ENCODE measurements around the gene MOB3B.

Gene MOB3B

DNA sequence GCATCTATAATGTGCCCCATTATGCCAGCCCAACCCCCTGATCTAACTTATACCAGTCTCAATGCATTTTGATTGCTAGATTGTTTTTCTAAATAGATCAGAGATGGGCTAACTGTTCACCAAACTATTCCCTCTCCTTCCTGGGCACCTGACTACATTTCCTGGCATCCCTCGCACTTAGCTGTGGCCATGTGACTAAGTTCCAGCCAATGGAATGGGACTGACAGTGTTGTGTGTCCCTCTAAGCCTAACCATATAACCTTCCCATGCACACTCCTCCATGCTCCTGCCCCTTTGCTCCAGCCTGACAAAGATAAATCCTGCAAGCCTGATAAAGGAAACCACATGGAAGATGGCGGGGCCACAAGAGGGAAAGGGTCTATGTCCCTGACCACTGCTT lies 17.8 kb downstream of the MOB3B start:
- H3K4me2 ChIP-seq (ENCODE audit: insufficient read depth, low read length, poor library complexity, severe bottlenecking) = no peak overlapping the region

DNA sequence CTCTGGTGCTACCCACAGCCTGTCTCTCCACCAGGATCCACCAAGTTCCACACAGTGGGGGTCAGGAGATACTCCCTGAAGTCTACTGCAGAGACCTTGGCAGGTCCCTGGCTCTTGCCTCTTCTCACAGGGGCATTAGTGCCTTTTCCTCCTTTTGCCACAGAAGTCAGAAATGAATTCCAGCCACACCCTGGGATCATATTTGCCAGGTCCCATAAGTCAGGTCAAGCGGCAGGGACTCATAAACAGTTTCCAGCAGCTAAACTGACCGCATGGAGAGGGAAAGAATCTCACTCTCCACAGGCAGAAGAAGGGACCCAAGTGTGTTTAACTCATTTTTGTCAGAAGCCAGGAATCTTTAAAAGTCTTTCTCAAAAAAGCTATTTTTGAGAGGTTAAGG lies 18.8 kb downstream of the MOB3B start:
- Histone ChIP-seq H4K91ac (ENCODE audit: low read depth, low read length, poor library complexity) (no peak overlapping the region), H3K27ac (replicated peaks; ENCODE audit: low read length) (no peak overlapping the region), H3K18ac (ENCODE audit: low read length) (no peak overlapping the region), H3K9me3 (replicated peaks in 1 of 2; ENCODE audit: control insufficient read depth in 2 of 2, insufficient read depth in 1 of 2, low read depth in 1 of 2, low read length in 2 of 2) (peaks cover 1 to 2% of the 10 kb centered on the region in 2 donors), H3K9ac (ENCODE audit: low read depth, low read length, poor library complexity) (no peak overlapping the region), H2BK15ac (ENCODE audit: low read length) (no peak overlapping the region), H2AFZ (ENCODE audit: low read length) (no peak overlapping the region), H2BK12ac (ENCODE audit: low read length) (no peak overlapping the region), H3K4me3 (ENCODE audit: low read length in 2 of 2) (no peak overlapping the region), H2BK5ac (ENCODE audit: low read length) (no peak overlapping the region), H2BK120ac (ENCODE audit: low read depth, low read length) (no peak overlapping the region), H3K36me3 (replicated peaks in 1 of 2; ENCODE audit: control insufficient read depth in 2 of 2, insufficient read depth in 2 of 2, low read length in 2 of 2) (peaks cover 3 to 16% of the 10 kb centered on the region in 2 donors), H3K14ac (ENCODE audit: low read length) (no peak overlapping the region), H3K23ac (ENCODE audit: low read depth, low read length, poor library complexity) (no peak overlapping the region), H3K4ac (ENCODE audit: low read length) (no peak overlapping the region), H4K8ac (ENCODE audit: low read depth, low read length) (no peak overlapping the region), H3K4me2 (ENCODE audit: insufficient read depth, low read length, poor library complexity, severe bottlenecking) (no peak overlapping the region), H3K27me3 (ENCODE audit: control insufficient read depth in 3 of 3, insufficient read depth in 3 of 3, low read depth in 1 of 3, low read length in 3 of 3) (no peaks in the 10 kb centered on the region), H2AK5ac (ENCODE audit: low read depth, low read length) (no peak overlapping the region), H3K4me1 (ENCODE audit: control insufficient read depth in 2 of 2, insufficient read depth in 1 of 2, low read depth in 1 of 2, low read length in 2 of 2) (peaks cover 0 to 3% of the 10 kb centered on the region in 2 donors), H3K79me1 (ENCODE audit: low read depth, low read length) (peaks cover 5% of the 10 kb centered on the region)
- no CpG with 5 or more reads among the region's 2 CpGs for WGBS, 2 donors (ENCODE audit: extremely low coverage in 2 of 2, insufficient read length in 2 of 2, insufficient replicate concordance in 1 of 2)
- no peak for DNase-seq (ENCODE audit: low spot score)

More for the DNA sequence above, 17.8 kb downstream of the MOB3B start:
- Histone ChIP-seq H3K4ac (ENCODE audit: low read length) (peak overlapping the region; percentile 43), H3K79me1 (ENCODE audit: low read depth, low read length) (peaks cover 5% of the 10 kb centered on the region), H3K9me3 (replicated peaks in 1 of 2; ENCODE audit: control insufficient read depth in 2 of 2, insufficient read depth in 1 of 2, low read depth in 1 of 2, low read length in 2 of 2) (peaks cover 1 to 2% of the 10 kb centered on the region in 2 donors), H2AK5ac (ENCODE audit: low read depth, low read length) (no peak overlapping the region), H2AFZ (ENCODE audit: low read length) (no peak overlapping the region), H4K8ac (ENCODE audit: low read depth, low read length) (no peak overlapping the region), H2BK120ac (ENCODE audit: low read depth, low read length) (no peak overlapping the region), H2BK5ac (ENCODE audit: low read length) (no peak overlapping the region), H3K4me3 (ENCODE audit: low read length in 2 of 2) (no peak overlapping the region), H3K36me3 (replicated peaks in 1 of 2; ENCODE audit: control insufficient read depth in 2 of 2, insufficient read depth in 2 of 2, low read length in 2 of 2) (peaks cover 5 to 21% of the 10 kb centered on the region in 2 donors), H3K23ac (ENCODE audit: low read depth, low read length, poor library complexity) (no peak overlapping the region), H2BK15ac (ENCODE audit: low read length) (no peak overlapping the region), H3K18ac (ENCODE audit: low read length) (no peak overlapping the region), H3K9ac (ENCODE audit: low read depth, low read length, poor library complexity) (no peak overlapping the region), H2BK12ac (ENCODE audit: low read length) (no peak overlapping the region), H4K91ac (ENCODE audit: low read depth, low read length, poor library complexity) (peak overlapping the region; percentile 42), H3K14ac (ENCODE audit: low read length) (no peak overlapping the region), H3K27ac (replicated peaks; ENCODE audit: low read length) (no peak overlapping the region), H3K4me1 (ENCODE audit: control insufficient read depth in 2 of 2, insufficient read depth in 1 of 2, low read depth in 1 of 2, low read length in 2 of 2) (peaks cover 0 to 3% of the 10 kb centered on the region in 2 donors), H3K27me3 (ENCODE audit: control insufficient read depth in 3 of 3, insufficient read depth in 3 of 3, low read depth in 1 of 3, low read length in 3 of 3) (no peaks in the 10 kb centered on the region)
- no CpG with 5 or more reads among the region's 2 CpGs for WGBS, 2 donors (ENCODE audit: extremely low coverage in 2 of 2, insufficient read length in 2 of 2, insufficient replicate concordance in 1 of 2)
- DNase-seq (ENCODE audit: low spot score) = no peak

DNA sequence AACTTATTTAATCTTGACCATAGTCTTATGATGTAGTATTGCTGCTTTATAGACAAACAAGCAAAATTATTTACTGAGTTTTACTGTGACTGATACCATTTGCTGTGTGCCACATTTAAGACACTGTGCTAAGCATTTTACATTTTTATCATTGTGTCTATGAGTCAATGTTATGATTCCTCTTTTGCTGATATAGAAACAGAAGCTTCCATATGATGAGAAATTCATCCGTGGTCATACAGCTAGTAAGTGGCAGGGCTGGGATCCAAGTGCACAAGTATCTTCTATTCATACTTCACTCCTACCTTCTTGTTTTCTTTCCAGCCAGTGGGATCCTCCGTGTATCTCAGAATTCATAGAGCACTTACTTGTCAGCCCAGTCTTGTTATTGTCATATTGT lies 22.6 kb downstream of the MOB3B start:
- no peak overlapping the region for H4K91ac ChIP-seq (ENCODE audit: low read depth, low read length, poor library complexity)
- H3K27ac ChIP-seq (replicated peaks; ENCODE audit: low read length) = no peak overlapping the region
- H3K9me3 ChIP-seq (replicated peaks in 1 of 2; ENCODE audit: control insufficient read depth in 2 of 2, insufficient read depth in 1 of 2, low read depth in 1 of 2, low read length in 2 of 2) = peaks cover 4 to 10% of the 10 kb centered on the region in 2 donors
- no peak overlapping the region for H4K8ac ChIP-seq (ENCODE audit: low read depth, low read length)
- peaks cover 5 to 19% of the 10 kb centered on the region in 2 donors for H3K4me1 ChIP-seq (ENCODE audit: control insufficient read depth in 2 of 2, insufficient read depth in 1 of 2, low read depth in 1 of 2, low read length in 2 of 2)
- no peak overlapping the region for H2BK120ac ChIP-seq (ENCODE audit: low read depth, low read length)
- H2AFZ ChIP-seq (ENCODE audit: low read length) = no peak overlapping the region
- H3K4ac ChIP-seq (ENCODE audit: low read length) = no peak overlapping the region
- no peak overlapping the region for H3K9ac ChIP-seq (ENCODE audit: low read depth, low read length, poor library complexity)
- no peak overlapping the region for H3K4me3 ChIP-seq (ENCODE audit: low read length in 2 of 2)
- no peak overlapping the region for H2BK12ac ChIP-seq (ENCODE audit: low read length)
- no peak for DNase-seq (ENCODE audit: low spot score)
- H3K18ac ChIP-seq (ENCODE audit: low read length) = no peak overlapping the region
- H2BK15ac ChIP-seq (ENCODE audit: low read length) = no peak overlapping the region
- no peaks in the 10 kb centered on the region for H3K27me3 ChIP-seq (ENCODE audit: control insufficient read depth in 3 of 3, insufficient read depth in 3 of 3, low read depth in 1 of 3, low read length in 3 of 3)
- no peak overlapping the region for H3K23ac ChIP-seq (ENCODE audit: low read depth, low read length, poor library complexity)
- no peak overlapping the region for H2BK5ac ChIP-seq (ENCODE audit: low read length)
- H2AK5ac ChIP-seq (ENCODE audit: low read depth, low read length) = no peak overlapping the region
- no peak overlapping the region for H3K14ac ChIP-seq (ENCODE audit: low read length)
- WGBS, 2 donors (ENCODE audit: extremely low coverage in 2 of 2, insufficient read length in 2 of 2, insufficient replicate concordance in 1 of 2) = no CpG with 5 or more reads among the region's 2 CpGs
- H3K79me1 ChIP-seq (ENCODE audit: low read depth, low read length) = peaks cover 5% of the 10 kb centered on the region
- peaks cover 4 to 16% of the 10 kb centered on the region in 2 donors for H3K36me3 ChIP-seq (replicated peaks in 1 of 2; ENCODE audit: control insufficient read depth in 2 of 2, insufficient read depth in 2 of 2, low read length in 2 of 2)
- no peak overlapping the region for H3K4me2 ChIP-seq (ENCODE audit: insufficient read depth, low read length, poor library complexity, severe bottlenecking)

DNA sequence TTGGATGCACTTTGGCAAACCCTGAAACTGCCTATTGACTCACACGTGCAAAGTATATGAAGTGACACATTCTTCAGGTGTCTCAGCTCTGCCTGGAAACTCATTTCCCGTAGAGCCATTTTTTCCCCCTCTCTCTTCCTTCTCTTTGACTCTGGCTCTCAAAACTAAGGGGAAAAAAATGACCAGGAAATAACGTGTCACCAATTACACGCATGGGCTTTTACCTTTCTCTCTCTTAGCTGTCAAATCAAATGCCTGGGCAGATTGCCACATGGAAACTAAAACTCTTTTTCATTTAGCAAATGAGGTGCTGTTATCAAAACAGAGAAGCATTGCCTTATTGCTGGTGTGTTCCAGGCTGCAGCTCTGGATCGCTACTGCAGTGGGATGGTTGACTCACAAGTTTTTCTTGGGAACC lies 23.9 kb downstream of the MOB3B start:
- H2BK5ac ChIP-seq (ENCODE audit: low read length) = no peak overlapping the region
- H3K27ac ChIP-seq (replicated peaks; ENCODE audit: low read length) = no peak overlapping the region
- no peak overlapping the region for H4K8ac ChIP-seq (ENCODE audit: low read depth, low read length)
- H3K4me1 ChIP-seq (ENCODE audit: control insufficient read depth in 2 of 2, insufficient read depth in 1 of 2, low read depth in 1 of 2, low read length in 2 of 2) = peaks cover 5 to 17% of the 10 kb centered on the region in 2 donors
- no peak overlapping the region for H2BK15ac ChIP-seq (ENCODE audit: low read length)
- H3K36me3 ChIP-seq (replicated peaks in 1 of 2; ENCODE audit: control insufficient read depth in 2 of 2, insufficient read depth in 2 of 2, low read length in 2 of 2) = peaks cover 2 to 16% of the 10 kb centered on the region in 2 donors
- no peak overlapping the region for H3K14ac ChIP-seq (ENCODE audit: low read length)
- H3K9ac ChIP-seq (ENCODE audit: low read depth, low read length, poor library complexity) = no peak overlapping the region
- H3K27me3 ChIP-seq (ENCODE audit: control insufficient read depth in 3 of 3, insufficient read depth in 3 of 3, low read depth in 1 of 3, low read length in 3 of 3) = no peaks in the 10 kb centered on the region
- H3K9me3 ChIP-seq (replicated peaks in 1 of 2; ENCODE audit: control insufficient read depth in 2 of 2, insufficient read depth in 1 of 2, low read depth in 1 of 2, low read length in 2 of 2) = peaks cover 2 to 10% of the 10 kb centered on the region in 2 donors
- no peak overlapping the region for H3K18ac ChIP-seq (ENCODE audit: low read length)
- no peak overlapping the region for H2BK120ac ChIP-seq (ENCODE audit: low read depth, low read length)
- no peak overlapping the region for H3K4me2 ChIP-seq (ENCODE audit: insufficient read depth, low read length, poor library complexity, severe bottlenecking)
- H4K91ac ChIP-seq (ENCODE audit: low read depth, low read length, poor library complexity) = no peak overlapping the region
- no peak for DNase-seq (ENCODE audit: low spot score)
- H3K4me3 ChIP-seq (ENCODE audit: low read length in 2 of 2) = no peak overlapping the region
- no peak overlapping the region for H2AFZ ChIP-seq (ENCODE audit: low read length)
- no peak overlapping the region for H3K4ac ChIP-seq (ENCODE audit: low read length)
- no peak overlapping the region for H2BK12ac ChIP-seq (ENCODE audit: low read length)
- no CpG with 5 or more reads among the region's 5 CpGs for WGBS, 2 donors (ENCODE audit: extremely low coverage in 2 of 2, insufficient read length in 2 of 2, insufficient replicate concordance in 1 of 2)
- no peak overlapping the region for H2AK5ac ChIP-seq (ENCODE audit: low read depth, low read length)
- peaks cover 2% of the 10 kb centered on the region for H3K79me1 ChIP-seq (ENCODE audit: low read depth, low read length)
- H3K23ac ChIP-seq (ENCODE audit: low read depth, low read length, poor library complexity) = no peak overlapping the region
